Neural progenitor cell (in vitro differentiated cells): ENCODE data around the gene JPH3. TPM values are rescaled to one million over a fixed set of nuclear protein-coding genes. Genes with fewer than 3 reads are reported as not detected.

Experiments
- DNase-seq: peaks from one replicate; pipeline ENCODE4 v3.0.0-alpha.2; 2016; ENCODE audit warnings: low spot score
- H2AFZ ChIP-seq: fragments of 200-600 bp; sonication (generic); replicated peaks from 2 replicates; pipeline ENCODE4 v1.6.1; 2016; ENCODE audit warnings: antibody characterized with exemption
- H3F3A ChIP-seq: fragments of 200-600 bp; sonication (generic); 2 replicates; pipeline ENCODE4 v1.6.1; 2016; ENCODE audit warnings: antibody characterized with exemption, low read depth
- H3K27ac ChIP-seq: fragments of 200-600 bp; sonication (generic); 2 replicates; pipeline ENCODE4 v1.5.1; 2016; ENCODE audit warnings: mild to moderate bottlenecking
- H3K27me3 ChIP-seq: fragments of 200-600 bp; sonication (generic); 2 replicates; pipeline ENCODE4 v1.6.1; 2016; ENCODE audit warnings: mild to moderate bottlenecking, moderate library complexity
- H3K36me3 ChIP-seq: fragments of 200-600 bp; sonication (generic); 2 replicates; pipeline ENCODE4 v1.5.1; 2016
- H3K4me1 ChIP-seq: fragments of 200-600 bp; sonication (generic); 2 replicates; pipeline ENCODE4 v1.6.1; 2016; ENCODE audit warnings: mixed run types
- H3K4me2 ChIP-seq: fragments of 200-600 bp; sonication (generic); 2 replicates; pipeline ENCODE4 v1.6.1; 2016
- H3K4me3 ChIP-seq: fragments of 200-600 bp; sonication (generic); 2 replicates; pipeline ENCODE4 v1.5.1; 2016
- H3K79me2 ChIP-seq: fragments of 200-600 bp; sonication (generic); 2 replicates; pipeline ENCODE4 v1.6.1; 2016; ENCODE audit warnings: low read depth
- H3K9ac ChIP-seq: fragments of 200-600 bp; sonication (generic); 2 replicates; pipeline ENCODE4 v1.6.1; 2016
- H3K9me3 ChIP-seq: fragments of 200-600 bp; sonication (generic); 2 replicates; pipeline ENCODE4 v1.5.1; 2016; ENCODE audit warnings: low read depth
- H4K20me1 ChIP-seq: fragments of 200-600 bp; sonication (generic); 2 replicates; pipeline ENCODE4 v1.6.1; 2016; ENCODE audit warnings: low read depth
- H3K27ac Mint-ChIP-seq: 3 replicates; pipeline ENCODE4 v1.8.0; 2021; ENCODE audit warnings: mixed read lengths
- H3K27me3 Mint-ChIP-seq: 2 replicates; pipeline ENCODE4 v1.8.0; 2022; ENCODE audit warnings: low read depth, mild to moderate bottlenecking, inconsistent platforms, moderate library complexity, mixed read lengths; ENCODE audit not compliant: insufficient read depth
- H3K36me3 Mint-ChIP-seq: 3 replicates; pipeline ENCODE4 v1.8.0; 2021; ENCODE audit warnings: mixed read lengths
- H3K4me1 Mint-ChIP-seq: 3 replicates; pipeline ENCODE4 v1.8.0; 2021; ENCODE audit warnings: mixed read lengths
- H3K4me3 Mint-ChIP-seq: 3 replicates; pipeline ENCODE4 v1.8.0; 2021; ENCODE audit warnings: mild to moderate bottlenecking, moderate library complexity, mixed read lengths
- H3K9me3 Mint-ChIP-seq: 3 replicates; pipeline ENCODE4 v1.8.0; 2020; ENCODE audit warnings: mixed read lengths
- EZH2 ChIP-seq: fragments of 200-600 bp; sonication (generic); IDR thresholded peaks from 2 replicates; pipeline ENCODE4 v1.6.1; 2017; ENCODE audit warnings: antibody characterized with exemption, mild to moderate bottlenecking, moderate library complexity
- EZH2phosphoT487 ChIP-seq: fragments of 200-600 bp; sonication (generic); IDR thresholded peaks from 2 replicates; pipeline ENCODE4 v1.6.1; 2017; ENCODE audit warnings: antibody characterized with exemption
- total RNA-seq: library from RNA; depleted of rRNA; stranded (reverse); fragments of >200 nt; gene quantifications from 2 replicates; pipeline ENCODE4 v1.2.3, GENCODE V29; 2015; ENCODE audit warnings: low replicate concordance
- TF ChIP-seq, protein P1 (sequence below): fragments of 200-600 bp; sonication (generic); IDR thresholded peaks from 2 replicates; pipeline ENCODE4 v1.5.1; 2017; ENCODE audit warnings: antibody characterized with exemption, mild to moderate bottlenecking

Gene JPH3
- total RNA-seq, 1 donor from 2014 or later = 7.1 TPM

DNA sequence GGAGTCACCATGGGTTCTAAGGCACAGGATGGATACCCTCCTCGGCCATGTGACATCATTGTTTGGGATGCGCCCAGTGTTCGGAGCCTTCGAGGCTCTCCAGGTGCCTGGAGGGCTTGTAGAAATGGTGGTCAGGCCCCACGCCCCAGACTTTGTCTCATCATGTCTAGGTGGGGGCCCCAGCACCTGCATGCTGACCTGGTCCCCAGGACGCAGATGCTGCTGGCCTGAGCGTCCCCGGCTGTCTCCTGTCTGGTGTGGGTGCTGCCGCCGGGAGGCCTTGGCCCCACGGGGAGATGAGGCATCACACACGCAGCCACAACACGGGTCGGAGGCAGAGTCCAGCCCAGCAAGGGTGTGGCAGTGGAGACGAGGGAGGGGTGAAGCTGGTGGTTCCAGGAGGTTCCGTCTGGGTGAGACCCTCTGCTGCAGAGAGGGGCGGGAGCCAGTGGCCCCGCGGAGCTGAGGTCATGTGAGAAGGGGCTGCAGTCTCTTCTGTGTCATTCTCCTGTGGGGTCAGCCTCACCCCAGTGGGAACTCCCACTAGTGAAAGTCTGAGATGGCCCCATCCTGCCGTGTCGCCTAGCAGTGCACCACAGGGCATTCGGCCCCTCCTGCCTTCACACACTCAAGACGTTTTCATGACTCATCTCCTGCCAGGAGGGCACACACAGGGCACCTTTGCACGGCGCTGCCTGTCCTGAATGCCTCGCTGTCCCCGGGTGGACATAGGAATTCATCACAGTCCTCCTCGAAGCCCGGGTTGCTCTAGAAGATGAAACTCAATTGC lies 46.6 kb downstream of the JPH3 start:
- Histone ChIP-seq H3K36me3 (no peaks in the 10 kb centered on the region), H3K4me1 (no peaks in the 10 kb centered on the region), H3K4me3 (no peak overlapping the region), H3K79me2 (no peaks in the 10 kb centered on the region), H3K9me3 (no peaks in the 10 kb centered on the region), H3K4me2 (no peak overlapping the region), H3F3A (no peaks in the 10 kb centered on the region), H3K27me3 (no peaks in the 10 kb centered on the region), H3K9ac (no peak overlapping the region), H3K27ac (no peak overlapping the region), H4K20me1 (no peaks in the 10 kb centered on the region), H2AFZ (no peak overlapping the region)
- DNase-seq = no peak
- TF ChIP-seq, protein P1, sequence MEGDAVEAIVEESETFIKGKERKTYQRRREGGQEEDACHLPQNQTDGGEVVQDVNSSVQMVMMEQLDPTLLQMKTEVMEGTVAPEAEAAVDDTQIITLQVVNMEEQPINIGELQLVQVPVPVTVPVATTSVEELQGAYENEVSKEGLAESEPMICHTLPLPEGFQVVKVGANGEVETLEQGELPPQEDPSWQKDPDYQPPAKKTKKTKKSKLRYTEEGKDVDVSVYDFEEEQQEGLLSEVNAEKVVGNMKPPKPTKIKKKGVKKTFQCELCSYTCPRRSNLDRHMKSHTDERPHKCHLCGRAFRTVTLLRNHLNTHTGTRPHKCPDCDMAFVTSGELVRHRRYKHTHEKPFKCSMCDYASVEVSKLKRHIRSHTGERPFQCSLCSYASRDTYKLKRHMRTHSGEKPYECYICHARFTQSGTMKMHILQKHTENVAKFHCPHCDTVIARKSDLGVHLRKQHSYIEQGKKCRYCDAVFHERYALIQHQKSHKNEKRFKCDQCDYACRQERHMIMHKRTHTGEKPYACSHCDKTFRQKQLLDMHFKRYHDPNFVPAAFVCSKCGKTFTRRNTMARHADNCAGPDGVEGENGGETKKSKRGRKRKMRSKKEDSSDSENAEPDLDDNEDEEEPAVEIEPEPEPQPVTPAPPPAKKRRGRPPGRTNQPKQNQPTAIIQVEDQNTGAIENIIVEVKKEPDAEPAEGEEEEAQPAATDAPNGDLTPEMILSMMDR = no peak
- TF ChIP-seq EZH2phosphoT487 = no peak
- TF ChIP-seq EZH2 = no peak
- no peak overlapping the region for H3K27ac Mint-ChIP-seq
- no peaks in the 10 kb centered on the region for H3K36me3 Mint-ChIP-seq
- H3K27me3 Mint-ChIP-seq = no peaks in the 10 kb centered on the region
- no peak overlapping the region for H3K4me3 Mint-ChIP-seq
- H3K4me1 Mint-ChIP-seq = no peaks in the 10 kb centered on the region
- no peaks in the 10 kb centered on the region for H3K9me3 Mint-ChIP-seq

- Histone ChIP-seq H3K9ac (no peak overlapping the region), H3K27me3 (no peaks in the 10 kb centered on the region), H3F3A (no peaks in the 10 kb centered on the region), H3K4me1 (peaks cover 4% of the 10 kb centered on the region), H2AFZ (no peak overlapping the region), H3K4me3 (no peak overlapping the region), H3K79me2 (no peaks in the 10 kb centered on the region), H3K9me3 (no peaks in the 10 kb centered on the region), H3K27ac (no peak overlapping the region), H3K4me2 (no peak overlapping the region), H3K36me3 (no peaks in the 10 kb centered on the region), H4K20me1 (no peaks in the 10 kb centered on the region)
- no peak overlapping the region for H3K4me3 Mint-ChIP-seq
- TF ChIP-seq EZH2 (no peak), EZH2phosphoT487 (no peak)
- TF ChIP-seq, protein P1 = no peak
- no peak overlapping the region for H3K27ac Mint-ChIP-seq
- no peaks in the 10 kb centered on the region for H3K9me3 Mint-ChIP-seq
- DNase-seq = no peak
- no peaks in the 10 kb centered on the region for H3K4me1 Mint-ChIP-seq
- peaks cover 9% of the 10 kb centered on the region for H3K27me3 Mint-ChIP-seq
- H3K36me3 Mint-ChIP-seq = no peaks in the 10 kb centered on the region
These were observed 50.1 kb downstream of the JPH3 start for GRCh38 chr16:87652386-87652785.

GRCh38 chr16:87652799-87653198 lies 50.5 kb downstream of the JPH3 start:
- Histone ChIP-seq H3K36me3 (no peaks in the 10 kb centered on the region), H4K20me1 (peaks cover 1% of the 10 kb centered on the region), H3K27ac (no peak overlapping the region), H3K79me2 (no peaks in the 10 kb centered on the region), H3K4me3 (no peak overlapping the region), H3F3A (peaks cover 2% of the 10 kb centered on the region), H3K4me1 (peaks cover 4% of the 10 kb centered on the region), H3K9ac (no peak overlapping the region), H3K4me2 (no peak overlapping the region), H3K27me3 (no peaks in the 10 kb centered on the region), H2AFZ (no peak overlapping the region), H3K9me3 (no peaks in the 10 kb centered on the region)
- no peak for TF ChIP-seq EZH2
- no peak for TF ChIP-seq EZH2phosphoT487
- TF ChIP-seq, protein P1 = no peak
- Mint-ChIP-seq H3K36me3 (no peaks in the 10 kb centered on the region), H3K9me3 (no peaks in the 10 kb centered on the region), H3K4me3 (no peak overlapping the region), H3K27me3 (peaks cover 9% of the 10 kb centered on the region), H3K27ac (no peak overlapping the region), H3K4me1 (no peaks in the 10 kb centered on the region)
- no peak for DNase-seq
